HG03139 (cell line): Measurements from ENCODE around the gene SLX4IP.
"Not testable (repeated sequence)": the region's sequence is repeated elsewhere in the genome, so short reads cannot be mapped to it uniquely, and the experiment has no call there.

Source experiments
- ATAC-seq: cut with Tn5 transposase; IDR thresholded peaks from one replicate; pipeline ENCODE4 v1.9.1; 2021; ENCODE audit not compliant: unreplicated experiment

SLX4IP gene

DNA sequence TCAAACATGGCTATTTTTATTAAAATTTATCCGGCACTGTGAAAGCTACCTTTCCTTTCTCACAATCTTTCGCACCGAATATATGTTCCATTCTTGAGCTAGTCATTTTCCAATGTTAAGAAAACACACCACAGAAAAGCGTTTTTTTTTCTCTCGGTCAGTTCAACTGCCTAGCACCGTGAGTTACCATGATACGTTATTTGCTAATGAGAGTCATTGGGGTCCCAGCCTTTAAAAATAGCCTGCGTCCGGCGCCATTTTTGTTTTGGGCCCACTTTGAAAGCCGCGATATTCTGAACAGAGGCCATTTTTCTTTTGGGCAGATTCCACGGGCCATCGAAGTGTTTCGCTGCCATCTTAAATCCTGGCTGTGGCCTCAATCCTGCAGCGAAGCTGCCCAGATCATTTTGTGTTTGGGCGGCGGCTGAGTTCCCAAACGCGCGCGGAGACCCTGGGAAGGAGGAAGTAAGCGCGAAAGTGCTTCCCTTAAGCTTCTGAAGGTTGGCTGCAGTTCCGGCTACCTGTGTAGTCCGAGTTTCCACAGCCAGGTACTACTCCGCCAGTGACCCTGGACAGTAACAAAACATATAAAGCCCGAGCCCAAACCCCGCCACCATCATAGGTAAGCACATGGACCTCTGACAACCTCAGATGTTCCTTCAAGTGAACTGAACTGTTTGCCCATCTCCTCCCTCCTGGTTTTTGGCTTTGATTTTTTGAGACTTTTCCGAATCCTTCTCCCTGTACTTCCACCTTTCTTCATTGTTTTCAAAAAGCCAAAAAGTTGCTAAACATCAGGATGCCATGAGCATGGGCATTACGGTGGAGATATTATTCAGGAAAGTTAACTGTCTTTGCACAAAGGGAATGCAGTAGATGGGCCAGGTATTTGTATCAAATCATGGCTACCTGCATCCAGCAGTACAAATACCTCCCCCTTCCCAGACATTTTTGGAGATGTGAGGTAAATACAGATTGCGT, at the start of gene SLX4IP:
SLX4IP (plus strand) TSS at position 474 of the 981 bp plus-strand sequence. CDS start 22,900 bp downstream, outside the sequence.
- ATAC-seq = peak; percentile 54

DNA sequence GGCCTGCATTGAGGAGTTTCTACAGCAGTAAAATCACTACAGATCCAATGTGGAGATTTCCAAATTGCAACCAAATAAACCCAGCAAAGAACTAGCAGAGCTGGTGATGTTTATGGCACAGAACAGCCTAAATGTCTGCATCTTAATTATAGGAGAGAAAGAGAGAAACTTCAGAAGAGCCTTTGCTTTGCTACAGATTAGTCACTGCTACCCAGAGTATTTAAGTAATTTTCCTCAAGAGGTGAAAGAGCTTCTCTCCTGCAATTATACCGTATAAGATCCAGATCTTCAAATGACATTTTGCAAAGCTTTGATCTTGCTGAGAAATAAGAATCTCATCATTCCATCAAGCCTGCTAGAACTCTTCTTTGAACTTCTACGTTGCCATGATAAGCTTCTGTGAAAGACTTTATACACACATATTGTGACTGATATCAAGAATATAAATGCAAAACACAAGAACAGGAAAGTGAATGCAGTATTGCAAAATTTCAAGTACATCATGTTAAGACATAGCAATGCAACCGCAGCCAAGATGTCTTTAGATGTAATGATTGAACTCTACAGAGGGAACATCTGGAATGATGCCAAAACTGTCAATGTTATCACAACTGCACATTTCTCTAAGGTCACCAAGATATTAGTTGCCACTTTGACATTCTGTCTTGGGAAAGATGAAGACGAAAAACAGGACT, 49.1 kb upstream of the SLX4IP start:
- no peak for ATAC-seq

GRCh38 chr20:10387686-10388085, 47.4 kb upstream of the SLX4IP start:
- no peak for ATAC-seq

DNA sequence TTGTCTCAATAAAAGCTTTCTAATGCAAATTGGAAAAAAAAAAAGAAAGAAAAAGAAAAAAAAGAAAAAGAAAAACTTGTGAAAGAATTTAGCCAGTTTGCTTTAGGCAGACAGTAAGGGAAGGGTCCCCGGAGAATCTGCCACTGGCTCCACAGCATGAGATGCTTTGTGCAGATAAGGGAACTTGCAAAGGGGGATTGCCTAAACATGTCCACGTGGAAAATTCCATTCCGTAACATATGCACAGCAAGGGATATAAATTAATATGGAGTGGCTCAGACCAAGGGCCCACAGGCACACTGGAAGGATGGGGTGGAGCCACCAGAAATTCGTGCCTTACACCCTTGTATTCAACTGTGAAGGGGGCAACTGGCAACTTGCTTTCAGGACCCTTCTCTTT, 46.5 kb upstream of the SLX4IP start:
- no peak for ATAC-seq

- no peak for ATAC-seq
These were observed 44.4 kb upstream of the SLX4IP start for GRCh38 chr20:10390709-10391108.

DNA sequence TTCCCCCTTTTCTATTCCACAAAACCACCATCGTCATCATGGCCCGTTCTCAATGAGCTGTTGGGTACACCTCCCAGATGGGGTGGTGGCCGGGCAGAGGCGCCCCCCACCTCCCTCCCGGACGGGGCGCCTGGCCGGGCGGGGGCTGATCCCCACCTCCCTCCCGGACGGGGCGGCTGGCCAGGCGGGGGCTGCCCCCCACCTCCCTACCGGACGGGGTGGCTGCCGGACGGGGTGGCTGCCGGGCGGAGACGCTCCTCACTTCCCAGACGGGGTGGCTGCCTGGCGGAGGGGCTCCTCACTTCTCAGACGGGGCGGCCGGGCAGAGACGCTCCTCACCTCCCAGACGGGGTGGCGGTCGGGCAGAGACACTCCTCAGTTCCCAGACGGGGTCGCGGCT, 40.4 kb upstream of the SLX4IP start:
- ATAC-seq = not testable (repeated sequence)

- no peak for ATAC-seq
These were observed 36.2 kb upstream of the SLX4IP start for GRCh38 chr20:10398834-10399369.

GRCh38 chr20:10402938-10403608, 32.0 kb upstream of the SLX4IP start:
- no peak for ATAC-seq

GRCh38 chr20:10404023-10404628, 31.0 kb upstream of the SLX4IP start:
- no peak for ATAC-seq

DNA sequence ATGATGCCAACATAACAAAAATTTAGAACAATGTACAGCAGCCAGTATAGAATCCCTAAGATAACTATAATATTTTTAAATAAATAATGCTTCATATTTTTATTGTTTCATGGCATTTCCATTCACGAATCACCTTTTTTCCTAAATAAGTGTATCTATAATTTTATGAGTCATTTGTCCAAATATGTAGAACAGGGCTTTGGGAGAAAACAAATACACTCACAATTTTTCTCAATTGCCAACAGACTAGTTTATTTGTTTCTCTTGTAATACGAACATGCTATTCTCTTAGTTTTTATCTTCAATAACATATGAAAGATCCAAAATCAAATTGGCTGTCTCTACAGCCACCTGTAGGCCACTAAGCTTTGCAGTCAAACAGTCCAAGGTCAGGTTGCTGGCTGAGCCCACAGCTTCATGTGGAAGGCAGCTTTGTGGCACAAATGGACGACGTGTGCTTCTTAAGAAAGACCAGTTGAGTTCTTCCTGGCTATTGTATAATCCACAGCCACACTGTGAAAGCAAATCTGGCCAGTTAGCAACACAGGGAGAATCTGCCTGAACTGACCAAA, 30.1 kb upstream of the SLX4IP start:
- ATAC-seq = no peak

- ATAC-seq = no peak
These were observed 26.8 kb upstream of the SLX4IP start for GRCh38 chr20:10408108-10408813.

GRCh38 chr20:10411673-10412072, 23.4 kb upstream of the SLX4IP start:
- no peak for ATAC-seq

- ATAC-seq = peak; percentile 65
These were observed 22.3 kb upstream of the SLX4IP start for GRCh38 chr20:10412591-10413408.

DNA sequence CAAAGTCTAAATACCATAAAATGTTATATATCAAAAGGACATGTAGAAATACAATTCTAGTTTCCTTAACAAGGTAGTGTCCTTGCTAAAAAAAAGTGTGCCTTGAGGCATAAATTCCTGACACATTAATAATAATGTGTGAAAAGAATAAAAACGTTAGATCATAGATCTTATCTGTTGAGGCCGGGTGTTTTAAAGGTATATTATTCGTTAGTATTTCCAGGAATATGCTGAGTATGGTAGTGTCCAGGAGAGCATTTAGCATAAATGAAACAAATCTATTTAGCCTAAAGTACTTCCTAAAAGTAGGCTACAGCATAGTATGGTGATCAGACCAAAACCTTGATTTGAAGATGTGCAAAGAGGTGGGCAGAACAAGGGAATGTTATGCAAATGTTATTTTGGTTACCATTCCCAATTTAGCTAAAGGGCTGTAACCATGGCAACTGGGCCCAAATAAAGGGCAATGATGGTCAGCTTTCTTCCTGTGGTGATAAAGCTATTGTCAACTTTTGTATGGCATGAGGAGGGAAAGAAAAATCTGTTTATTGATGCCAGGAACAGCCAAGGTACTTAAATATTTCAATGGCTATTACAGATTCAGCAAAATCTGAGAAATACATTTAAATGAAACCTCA, 20.0 kb upstream of the SLX4IP start:
- no peak for ATAC-seq

- ATAC-seq = not testable (repeated sequence)
These were observed 17.9 kb upstream of the SLX4IP start for GRCh38 chr20:10417218-10417617.

DNA sequence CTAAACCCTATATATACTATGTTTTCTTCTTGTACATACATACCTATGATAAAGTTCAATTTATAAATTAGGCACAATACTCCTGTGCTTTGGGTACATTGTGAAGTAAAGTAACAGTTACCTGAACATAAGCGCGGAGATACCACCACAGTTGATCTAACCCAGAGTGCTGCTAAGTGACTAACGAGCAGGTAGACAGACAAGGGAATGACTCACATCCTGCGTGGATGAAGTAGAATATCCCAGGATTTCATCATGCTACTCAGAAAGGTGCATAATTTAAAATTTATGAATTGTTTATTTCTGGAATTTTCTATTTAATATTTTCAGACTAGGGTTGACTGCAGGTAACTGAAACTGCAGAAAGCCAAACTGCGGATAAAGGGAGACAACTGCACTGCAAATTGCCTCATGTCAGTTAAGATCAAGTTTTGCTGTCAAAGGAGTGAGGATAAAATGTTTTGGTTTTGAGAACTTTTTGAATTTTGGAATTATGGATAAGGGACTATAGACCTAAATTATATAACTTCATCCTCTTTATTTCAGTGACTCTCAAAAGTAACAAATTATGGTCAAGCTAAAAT, 15.5 kb upstream of the SLX4IP start:
- no peak for ATAC-seq

GRCh38 chr20:10423735-10424134, 11.4 kb upstream of the SLX4IP start:
- ATAC-seq = peak; percentile 81

DNA sequence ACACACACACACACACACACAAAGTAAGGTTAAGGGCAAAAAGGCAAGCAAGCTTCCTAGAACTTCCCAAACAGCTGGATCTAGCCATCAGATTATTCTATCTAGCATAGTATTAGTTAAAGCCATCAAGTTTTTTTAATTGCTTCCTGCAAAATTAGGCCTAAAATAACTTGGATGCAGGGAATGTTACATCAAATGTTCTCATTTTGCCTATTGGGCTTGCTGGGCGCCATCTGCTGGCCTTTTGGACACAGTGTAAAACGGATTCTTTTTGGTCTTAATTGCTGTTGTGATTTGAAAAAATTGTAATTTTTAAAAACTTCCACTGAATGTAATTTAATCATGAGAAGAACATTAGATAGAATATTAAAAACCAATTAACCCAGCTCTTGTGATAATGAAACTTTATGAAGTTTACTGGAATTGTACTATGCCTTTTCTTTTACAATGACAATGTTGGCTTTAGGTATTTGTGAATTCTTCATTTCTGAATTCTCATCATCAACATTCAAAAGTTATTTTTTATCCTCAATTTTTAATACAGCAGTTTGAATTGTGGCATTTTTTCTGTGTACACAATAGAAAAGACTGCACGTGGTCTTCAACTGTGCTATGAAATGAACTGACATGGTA, 7.9 kb upstream of the SLX4IP start:
- ATAC-seq = no peak
